Small intestine (tissue), 7 donors: Measurements from ENCODE around the gene PPP1R3G. TPM values are rescaled to one million over a fixed set of nuclear protein-coding genes. Genes with fewer than 3 reads are reported as not detected.

Source experiments
- DNase-seq, 2 donors: peaks; one replicate each; pipeline versions ENCODE4 v3.0.0 to v3.0.0-alpha.2; 2013
- FAIRE-seq: peaks from 2 replicates; lab custom pipeline; 2012; peaks lifted over from hg19 to GRCh38; lab: Jason Lieb, UNC
- H3K27ac ChIP-seq, 3 donors: one replicate each; pipeline ENCODE4 v1.5.1; 2013; ENCODE audit warnings: low read length in 2 of 3, mild to moderate bottlenecking in 2 of 3, control low read depth in 1 of 3, inconsistent platforms in 1 of 3, low read depth in 1 of 3, moderate library complexity in 1 of 3
- H3K27me3 ChIP-seq, 3 donors: one replicate each; pipeline ENCODE4 v1.6.1; 2013; ENCODE audit warnings: low read length in 3 of 3, inconsistent platforms in 1 of 3; ENCODE audit not compliant: control insufficient read depth in 3 of 3, insufficient read depth in 3 of 3
- H3K36me3 ChIP-seq, 3 donors: one replicate each; pipeline ENCODE4 v1.6.1; 2013; ENCODE audit warnings: low read length in 3 of 3, inconsistent platforms in 1 of 3, low read depth in 1 of 3, mild to moderate bottlenecking in 1 of 3, moderate library complexity in 1 of 3; ENCODE audit not compliant: control insufficient read depth in 3 of 3, insufficient read depth in 2 of 3
- H3K4me1 ChIP-seq, 3 donors: one replicate each; pipeline ENCODE4 v1.6.1; 2013; ENCODE audit warnings: low read length in 2 of 3, inconsistent platforms in 1 of 3, low read depth in 1 of 3, mild to moderate bottlenecking in 1 of 3, moderate library complexity in 1 of 3; ENCODE audit not compliant: control insufficient read depth in 3 of 3, insufficient read depth in 2 of 3
- H3K4me3 ChIP-seq, 3 donors: one replicate each; pipeline ENCODE4 v1.5.1; 2013; ENCODE audit warnings: low read length in 3 of 3, control low read depth in 1 of 3, inconsistent platforms in 1 of 3, low read depth in 1 of 3, mild to moderate bottlenecking in 1 of 3, moderate library complexity in 1 of 3
- H3K9me3 ChIP-seq, 2 donors: one replicate each; pipeline ENCODE4 v1.6.1; 2013; ENCODE audit warnings: low read depth in 1 of 2, low read length in 1 of 2; ENCODE audit not compliant: control insufficient read depth in 2 of 2, insufficient read depth in 1 of 2
- WGBS, 3 donors: extraction: QIAGEN DNeasy Blood & Tissue Kit; methylation state at CpG; one replicate each; pipeline ENCODE4 v1.1.7; 2013; 5-methylcytosine and 5-hydroxymethylcytosine counted together
- polyA plus RNA-seq, 4 donors: library from polyadenylated mRNA; stranded (reverse) in 3 of 4; unstranded in 1 of 4; fragments of 200-250 nt in 3 of 4; fragments of 120-200 nt in 1 of 4; gene quantifications; one replicate each; pipeline versions ENCODE4 v1.2.1 to v1.2.3, GENCODE V29; 2013
- donor health status: healthy with polysubstance abuse.
- donor health status: control.
- donor health status: control.
- donor health status: Bipolar disorder and iron deficiency.
- donor health status: healthy.

The PPP1R3G gene
- polyA plus RNA-seq, 4 donors, result 0.28 to 4.1 TPM; not detected in 2

DNA sequence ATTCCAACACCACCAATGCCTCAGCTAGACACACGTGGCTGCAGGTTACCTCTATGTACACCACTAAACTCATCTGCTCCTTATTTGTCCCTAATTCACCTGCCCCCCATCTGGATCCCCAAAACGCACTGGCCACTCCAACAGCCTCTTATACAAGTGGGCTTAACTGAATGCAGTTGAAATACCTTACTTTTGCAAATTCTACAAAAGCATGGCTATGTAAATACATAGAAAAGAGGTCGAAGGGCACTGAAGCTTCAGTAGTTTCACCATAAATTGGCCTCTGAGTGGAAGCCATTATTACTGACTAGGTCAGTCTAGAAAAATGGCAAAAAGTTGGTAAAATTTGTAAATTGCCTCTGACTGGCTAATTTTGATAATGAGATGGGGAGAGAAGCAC lies 11.1 kb upstream of the PPP1R3G start:
- Histone ChIP-seq H3K4me3 (no peak overlapping the region), H3K36me3 (no peaks in the 10 kb centered on the region), H3K27ac (no peak overlapping the region), H3K27me3 (no peaks in the 10 kb centered on the region), H3K9me3 (peaks cover 0 to 3% of the 10 kb centered on the region in 2 donors), H3K4me1 (peaks cover 0 to 3% (median 0%) of the 10 kb centered on the region in 3 donors)
- DNase-seq (no peak), FAIRE-seq (no peak)
- 76 to 81% (median 78%) methylated on average over 3 of the region's 3 CpGs for WGBS, 3 donors

DNA sequence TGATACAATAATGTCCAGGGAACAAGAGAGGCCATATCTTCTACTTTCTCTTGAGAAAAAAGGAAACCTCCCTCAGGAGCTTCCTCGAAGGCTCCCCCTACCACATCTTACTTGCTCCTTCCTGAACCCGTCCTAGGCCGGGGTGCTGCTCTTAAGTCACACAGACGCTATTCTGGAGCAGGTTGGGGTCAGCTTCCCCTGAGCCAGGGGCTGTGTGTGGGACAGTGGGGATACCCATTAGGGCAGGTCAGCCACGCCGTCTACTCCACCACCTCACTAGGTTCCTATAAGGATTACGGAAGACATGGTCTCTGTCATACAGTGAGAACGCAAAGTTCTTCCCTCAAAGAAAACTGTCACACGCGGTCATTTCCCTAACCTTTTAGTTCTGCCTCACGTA lies 8.2 kb upstream of the PPP1R3G start:
- 89 to 95% (median 93%) methylated on average over 11 of the region's 11 CpGs for WGBS, 3 donors
- FAIRE-seq (no peak), DNase-seq (no peak)

GRCh38 chr6:5078121-5078669 lies 6.9 kb upstream of the PPP1R3G start:
- H3K9me3 ChIP-seq, result peaks cover 0 to 3% of the 10 kb centered on the region in 2 donors
- H3K27ac ChIP-seq, result no peak overlapping the region
- H3K36me3 ChIP-seq, result no peaks in the 10 kb centered on the region
- H3K4me3 ChIP-seq, result no peak overlapping the region
- no peak for DNase-seq
- WGBS, 3 donors, result 59 to 63% (median 63%) methylated on average over 5 of the region's 5 CpGs
- FAIRE-seq, result no peak
- no peaks in the 10 kb centered on the region for H3K27me3 ChIP-seq
- H3K4me1 ChIP-seq, result peaks cover 0 to 11% (median 0%) of the 10 kb centered on the region in 3 donors

More for the DNA sequence above, 8.2 kb upstream of the PPP1R3G start:
- Histone ChIP-seq H3K9me3 (peaks cover 0 to 3% of the 10 kb centered on the region in 2 donors), H3K4me1 (peaks cover 0 to 3% (median 0%) of the 10 kb centered on the region in 3 donors), H3K27me3 (no peaks in the 10 kb centered on the region), H3K27ac (no peak overlapping the region), H3K36me3 (no peaks in the 10 kb centered on the region), H3K4me3 (no peak overlapping the region)

- FAIRE-seq, result no peak
- peaks cover 0 to 12% (median 0%) of the 10 kb centered on the region in 3 donors for H3K4me1 ChIP-seq
- no peak for DNase-seq
- H3K27me3 ChIP-seq, result peaks cover 0 to 3% (median 3%) of the 10 kb centered on the region in 3 donors
- no peaks in the 10 kb centered on the region for H3K36me3 ChIP-seq
- H3K27ac ChIP-seq, result no peak overlapping the region
- WGBS, 3 donors, result 81 to 90% (median 87%) methylated on average over 2 of the region's 2 CpGs
- H3K4me3 ChIP-seq, result no peak overlapping the region
- peaks cover 0 to 3% of the 10 kb centered on the region in 2 donors for H3K9me3 ChIP-seq
Measured at GRCh38 chr6:5079692-5080091, 5.4 kb upstream of the PPP1R3G start.

GRCh38 chr6:5080574-5080973 lies 4.6 kb upstream of the PPP1R3G start:
- WGBS, 3 donors, result 60 to 75% (median 75%) methylated on average over 3 of the region's 3 CpGs
- Histone ChIP-seq H3K9me3 (no peaks in the 10 kb centered on the region), H3K4me3 (no peak overlapping the region), H3K36me3 (no peaks in the 10 kb centered on the region), H3K27me3 (peaks cover 3 to 8% (median 5%) of the 10 kb centered on the region in 3 donors), H3K27ac (no peak overlapping the region), H3K4me1 (peaks cover 0 to 12% (median 0%) of the 10 kb centered on the region in 3 donors)
- DNase-seq (no peak), FAIRE-seq (no peak)

DNA sequence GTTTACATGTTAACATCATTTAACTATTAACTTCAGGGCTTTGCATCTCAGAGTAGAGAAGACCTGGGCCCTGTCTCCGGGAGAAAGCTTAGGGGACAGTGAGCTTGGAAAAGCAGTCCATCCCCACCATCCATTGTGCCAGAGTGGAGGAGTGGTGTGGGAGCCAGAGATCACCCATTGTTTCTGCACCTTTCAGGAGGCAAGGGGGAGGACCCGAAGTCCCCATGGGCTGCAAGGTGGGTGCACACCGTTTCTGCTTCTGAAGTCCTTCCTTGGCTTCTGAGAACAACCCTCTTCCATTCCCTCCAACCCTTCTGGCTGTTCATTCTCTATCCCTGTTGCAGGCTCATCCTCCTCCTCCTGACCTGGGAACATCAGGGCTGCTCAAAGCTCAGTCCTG lies 4.0 kb upstream of the PPP1R3G start:
- Histone ChIP-seq H3K4me1 (peaks cover 0 to 14% (median 0%) of the 10 kb centered on the region in 3 donors), H3K36me3 (no peaks in the 10 kb centered on the region), H3K27me3 (peaks cover 3 to 14% (median 8%) of the 10 kb centered on the region in 3 donors), H3K27ac (no peak overlapping the region), H3K9me3 (no peaks in the 10 kb centered on the region), H3K4me3 (no peak overlapping the region)
- DNase-seq (no peak), FAIRE-seq (no peak)
- 89 to 94% (median 90%) methylated on average over 3 of the region's 3 CpGs for WGBS, 3 donors

DNA sequence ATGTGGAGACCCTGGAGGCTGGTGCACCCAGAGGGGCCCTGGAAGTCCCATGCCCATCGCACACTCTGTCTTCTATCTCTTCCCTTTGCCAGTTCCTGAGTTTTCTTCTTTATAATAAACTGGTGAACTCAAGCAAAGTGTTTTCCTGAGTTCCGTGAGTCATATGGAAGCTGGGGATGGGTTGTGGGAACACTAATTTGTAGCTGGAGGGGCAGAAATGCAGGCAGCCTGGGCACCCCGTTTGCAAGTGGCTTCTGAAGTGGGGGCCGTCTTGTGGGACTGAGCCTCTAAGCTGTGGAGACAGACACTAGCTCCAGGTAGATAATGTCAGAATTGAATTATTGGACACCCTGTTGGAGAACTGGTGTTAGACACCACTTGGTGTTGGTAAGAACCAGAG lies 3.2 kb upstream of the PPP1R3G start:
- H3K9me3 ChIP-seq, result peaks cover 0 to 4% of the 10 kb centered on the region in 2 donors
- DNase-seq, result no peak
- peaks cover 0 to 20% (median 0%) of the 10 kb centered on the region in 3 donors for H3K4me1 ChIP-seq
- no peak for FAIRE-seq
- WGBS, 3 donors, result 76 to 88% (median 82%) methylated on average over 4 of the region's 4 CpGs
- H3K4me3 ChIP-seq, result no peak overlapping the region
- H3K27me3 ChIP-seq, result peaks cover 3 to 21% (median 16%) of the 10 kb centered on the region in 3 donors
- H3K27ac ChIP-seq, result no peak overlapping the region
- H3K36me3 ChIP-seq, result peaks cover 0 to 2% (median 0%) of the 10 kb centered on the region in 3 donors

GRCh38 chr6:5082487-5083306 lies 2.4 kb upstream of the PPP1R3G start:
- 65 to 81% (median 76%) methylated on average over 12 of the region's 12 CpGs for WGBS, 3 donors
- FAIRE-seq, result no peak
- peaks cover 0 to 6% (median 0%) of the 10 kb centered on the region in 3 donors for H3K36me3 ChIP-seq
- H3K4me1 ChIP-seq, result peaks cover 0 to 20% (median 0%) of the 10 kb centered on the region in 3 donors
- peak in 1 of 2 donors; percentile 70 for DNase-seq
- H3K4me3 ChIP-seq, result no peak overlapping the region
- H3K27me3 ChIP-seq, result peaks cover 3 to 23% (median 21%) of the 10 kb centered on the region in 3 donors
- H3K27ac ChIP-seq, result no peak overlapping the region
- H3K9me3 ChIP-seq, result peaks cover 0 to 4% of the 10 kb centered on the region in 2 donors
